ENCODE results near the gene RHOU. TPM values are rescaled to one million over a fixed set of nuclear protein-coding genes. Genes with fewer than 3 reads are reported as not detected.
"Not testable (repeated sequence)": the region's sequence is repeated elsewhere in the genome, so short reads cannot be mapped to it uniquely, and the experiment has no call there.

Gene RHOU
- total and polyA plus RNA-seq, 5 experiments from 2014 or later: 0.14 to 0.44 (median 0.27) TPM

GRCh38 chr1:228768355-228769000 is 33.2 kb downstream of the RHOU start:
- no peak for DNase-seq
- no peaks in the 10 kb centered on the region for H3K36me3 Mint-ChIP-seq
- H3K27me3 Mint-ChIP-seq: peaks cover 0 to 2% (median 0%) of the 10 kb centered on the region in 5 donors
- H3K4me1 Mint-ChIP-seq: peaks cover 0 to 15% (median 6%) of the 10 kb centered on the region in 4 donors
- H3K27ac Mint-ChIP-seq: no peak overlapping the region
- no peak overlapping the region for H3K4me3 Mint-ChIP-seq
- no peaks in the 10 kb centered on the region for H3K9me3 Mint-ChIP-seq
- POLR2A ChIA-PET: no interaction called here
- ATAC-seq: no peak

GRCh38 chr1:228770779-228771223 is 35.5 kb downstream of the RHOU start:
- no peak overlapping the region for H3K4me3 Mint-ChIP-seq
- POLR2A ChIA-PET: no interaction called here
- peaks cover under 1 to 16% (median 8%) of the 10 kb centered on the region in 4 donors for H3K4me1 Mint-ChIP-seq
- H3K9me3 Mint-ChIP-seq: no peaks in the 10 kb centered on the region
- peaks cover 0 to 2% (median 0%) of the 10 kb centered on the region in 5 donors for H3K27me3 Mint-ChIP-seq
- no peaks in the 10 kb centered on the region for H3K36me3 Mint-ChIP-seq
- DNase-seq (no peak), ATAC-seq (no peak)
- no peak overlapping the region for H3K27ac Mint-ChIP-seq

- no peak for DNase-seq
- ATAC-seq: no peak
- POLR2A ChIA-PET: no interaction called here
- Mint-ChIP-seq H3K4me1 (peaks cover 0 to 15% (median 8%) of the 10 kb centered on the region in 4 donors), H3K27ac (peak overlapping the region in 3 of 10 donors; percentile 20 to 72 (median 43)), H3K4me3 (no peak overlapping the region), H3K36me3 (peaks cover 0 to 1% (median 0%) of the 10 kb centered on the region in 3 donors), H3K9me3 (peaks cover 0 to 3% (median 0%) of the 10 kb centered on the region in 9 donors), H3K27me3 (peaks cover 0 to 2% (median 0%) of the 10 kb centered on the region in 5 donors)
Measured at GRCh38 chr1:228772516-228773212, 37.4 kb downstream of the RHOU start.

- H3K36me3 Mint-ChIP-seq, H3K9me3 Mint-ChIP-seq, ATAC-seq, DNase-seq, H3K27me3 Mint-ChIP-seq, H3K4me3 Mint-ChIP-seq, POLR2A ChIA-PET, H3K27ac Mint-ChIP-seq: not testable (repeated sequence)
- H3K4me1 Mint-ChIP-seq: peaks cover 0 to 13% (median 7%) of the 10 kb centered on the region in 4 donors
Measured at GRCh38 chr1:228775946-228776345, 40.7 kb downstream of the RHOU start.

- Mint-ChIP-seq H3K4me3 (no peak overlapping the region), H3K27ac (no peak overlapping the region), H3K36me3 (peaks cover 0 to 1% (median 0%) of the 10 kb centered on the region in 3 donors), H3K27me3 (no peaks in the 10 kb centered on the region), H3K4me1 (peaks cover 0 to 13% (median 7%) of the 10 kb centered on the region in 4 donors), H3K9me3 (peaks cover 0 to 3% (median 0%) of the 10 kb centered on the region in 9 donors)
- no peak for ATAC-seq
- DNase-seq: no peak
- POLR2A ChIA-PET: no interaction called here
Measured at GRCh38 chr1:228776449-228776848, 41.2 kb downstream of the RHOU start.

GRCh38 chr1:228777236-228777635 is 42.0 kb downstream of the RHOU start:
- Mint-ChIP-seq H3K27ac (peak overlapping the region in 1 of 10 donors; percentile 22), H3K9me3 (peaks cover 0 to 3% (median 0%) of the 10 kb centered on the region in 9 donors), H3K36me3 (peaks cover 0 to 1% (median 0%) of the 10 kb centered on the region in 3 donors), H3K27me3 (no peaks in the 10 kb centered on the region), H3K4me3 (no peak overlapping the region), H3K4me1 (peaks cover 0 to 13% (median 7%) of the 10 kb centered on the region in 4 donors)
- ATAC-seq (no peak), DNase-seq (no peak)
- POLR2A ChIA-PET: no interaction called here

- no peaks in the 10 kb centered on the region for H3K27me3 Mint-ChIP-seq
- POLR2A ChIA-PET: no interaction called here
- H3K36me3 Mint-ChIP-seq: peaks cover 0 to 1% (median 0%) of the 10 kb centered on the region in 3 donors
- no peak overlapping the region for H3K4me3 Mint-ChIP-seq
- H3K9me3 Mint-ChIP-seq: peaks cover 0 to 3% (median 0%) of the 10 kb centered on the region in 9 donors
- H3K4me1 Mint-ChIP-seq: peaks cover 0 to 13% (median 6%) of the 10 kb centered on the region in 4 donors
- H3K27ac Mint-ChIP-seq: no peak overlapping the region
- ATAC-seq: no peak
- DNase-seq: no peak
Measured at GRCh38 chr1:228778026-228778425, 42.7 kb downstream of the RHOU start.

GRCh38 chr1:228778466-228778865 is 43.2 kb downstream of the RHOU start:
- DNase-seq (no peak), ATAC-seq (no peak)
- H3K9me3 Mint-ChIP-seq: peaks cover 0 to 3% (median 0%) of the 10 kb centered on the region in 9 donors
- H3K27ac Mint-ChIP-seq: no peak overlapping the region
- H3K4me3 Mint-ChIP-seq: no peak overlapping the region
- POLR2A ChIA-PET: no interaction called here
- H3K4me1 Mint-ChIP-seq: peaks cover 0 to 13% (median 6%) of the 10 kb centered on the region in 4 donors
- no peaks in the 10 kb centered on the region for H3K27me3 Mint-ChIP-seq
- H3K36me3 Mint-ChIP-seq: peaks cover 0 to 1% (median 0%) of the 10 kb centered on the region in 3 donors

- H3K4me3 Mint-ChIP-seq: no peak overlapping the region
- H3K36me3 Mint-ChIP-seq: peaks cover 0 to 1% (median 0%) of the 10 kb centered on the region in 3 donors
- H3K27me3 Mint-ChIP-seq: no peaks in the 10 kb centered on the region
- peaks cover 0 to 13% (median 6%) of the 10 kb centered on the region in 4 donors for H3K4me1 Mint-ChIP-seq
- peaks cover 0 to 3% (median 0%) of the 10 kb centered on the region in 9 donors for H3K9me3 Mint-ChIP-seq
- ATAC-seq (no peak), DNase-seq (no peak)
- POLR2A ChIA-PET: no interaction called here
- no peak overlapping the region for H3K27ac Mint-ChIP-seq
Measured at GRCh38 chr1:228778961-228779360, 43.7 kb downstream of the RHOU start.

- POLR2A ChIA-PET: no interaction called here
- DNase-seq: no peak
- H3K36me3 Mint-ChIP-seq: peaks cover 0 to 1% (median 0%) of the 10 kb centered on the region in 3 donors
- H3K9me3 Mint-ChIP-seq: peaks cover 0 to 3% (median 0%) of the 10 kb centered on the region in 9 donors
- H3K4me1 Mint-ChIP-seq: peaks cover 0 to 4% (median 0%) of the 10 kb centered on the region in 4 donors
- no peak overlapping the region for H3K4me3 Mint-ChIP-seq
- no peak overlapping the region for H3K27ac Mint-ChIP-seq
- no peaks in the 10 kb centered on the region for H3K27me3 Mint-ChIP-seq
- no peak for ATAC-seq
Measured at GRCh38 chr1:228781161-228781808, 46.0 kb downstream of the RHOU start.

GRCh38 chr1:228781809-228782661 is 46.8 kb downstream of the RHOU start:
- DNase-seq (no peak), ATAC-seq (no peak)
- Mint-ChIP-seq H3K27ac (no peak overlapping the region), H3K4me1 (peaks cover 0 to 4% (median 0%) of the 10 kb centered on the region in 4 donors), H3K27me3 (no peaks in the 10 kb centered on the region), H3K36me3 (peaks cover 0 to 1% (median 0%) of the 10 kb centered on the region in 3 donors), H3K4me3 (no peak overlapping the region), H3K9me3 (peaks cover 0 to 3% (median 0%) of the 10 kb centered on the region in 9 donors)
- POLR2A ChIA-PET: no interaction called here
